GM19468 (cell line): ENCODE measurements around the gene RIMS3.
"Not testable (repeated sequence)": the region's sequence is repeated elsewhere in the genome, so short reads cannot be mapped to it uniquely, and the experiment has no call there.

Experiments used
- ATAC-seq: cut with Tn5 transposase; IDR thresholded peaks from one replicate; pipeline ENCODE4 v1.9.1; 2021; ENCODE audit warnings: mild to moderate bottlenecking, moderate library complexity, moderate number of reproducible peaks; ENCODE audit not compliant: unreplicated experiment; ENCODE audit errors: extremely low read depth

Gene RIMS3

GRCh38 chr1:40665335-40666171, at the start of gene RIMS3:
TSS of gene RIMS3 (minus strand) at chr1:40665682. CDS start at chr1:40641925, 23,757 bp downstream.
- ATAC-seq: no peak

- ATAC-seq: no peak
Measured at GRCh38 chr1:40712997-40713396, 47.5 kb upstream of the RIMS3 start.

- no peak for ATAC-seq
Measured at GRCh38 chr1:40712405-40712944, 47.0 kb upstream of the RIMS3 start.

DNA sequence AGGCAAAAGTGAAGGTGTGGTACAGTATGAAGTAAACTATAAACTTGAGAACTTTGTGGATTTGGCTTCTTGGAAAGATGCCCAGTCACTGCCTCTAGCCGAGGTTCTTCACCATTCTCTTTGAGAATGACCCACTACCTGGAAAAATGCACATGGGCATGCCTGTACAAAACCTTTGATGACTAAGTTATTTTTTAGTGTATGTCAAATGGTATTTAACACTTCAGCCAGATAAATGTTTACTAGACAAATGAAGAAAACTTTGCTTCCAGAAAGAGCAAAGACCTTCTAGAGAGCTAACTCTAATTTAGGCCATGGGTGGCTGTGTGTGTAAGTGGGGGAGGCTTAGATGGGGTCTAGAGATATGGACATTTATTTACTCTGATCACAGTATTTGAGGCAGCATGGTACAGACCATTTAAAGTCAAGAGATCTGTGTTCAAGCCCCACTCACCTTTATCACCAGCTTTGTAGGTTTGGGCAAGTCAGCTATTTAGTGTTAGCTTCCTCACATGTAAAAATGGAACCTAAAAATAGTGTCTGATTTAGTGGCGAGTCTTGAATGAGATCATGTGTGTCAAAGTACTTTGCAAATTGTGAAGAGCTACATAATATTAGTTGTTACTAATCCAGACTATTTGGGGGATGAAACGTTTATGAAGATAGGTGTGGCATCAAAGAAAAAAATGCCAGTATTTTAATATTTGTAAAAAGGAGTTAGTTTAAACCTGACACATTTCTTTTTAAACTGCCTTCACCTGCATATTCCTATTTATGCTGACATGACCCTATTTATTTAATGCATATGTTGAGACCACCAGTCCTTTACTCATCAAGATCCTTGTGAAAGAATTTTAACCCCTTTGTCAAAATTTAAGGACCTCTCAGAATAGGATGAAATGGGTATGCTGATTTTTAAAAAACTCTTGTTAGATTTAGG, 46.3 kb upstream of the RIMS3 start:
- no peak for ATAC-seq

DNA sequence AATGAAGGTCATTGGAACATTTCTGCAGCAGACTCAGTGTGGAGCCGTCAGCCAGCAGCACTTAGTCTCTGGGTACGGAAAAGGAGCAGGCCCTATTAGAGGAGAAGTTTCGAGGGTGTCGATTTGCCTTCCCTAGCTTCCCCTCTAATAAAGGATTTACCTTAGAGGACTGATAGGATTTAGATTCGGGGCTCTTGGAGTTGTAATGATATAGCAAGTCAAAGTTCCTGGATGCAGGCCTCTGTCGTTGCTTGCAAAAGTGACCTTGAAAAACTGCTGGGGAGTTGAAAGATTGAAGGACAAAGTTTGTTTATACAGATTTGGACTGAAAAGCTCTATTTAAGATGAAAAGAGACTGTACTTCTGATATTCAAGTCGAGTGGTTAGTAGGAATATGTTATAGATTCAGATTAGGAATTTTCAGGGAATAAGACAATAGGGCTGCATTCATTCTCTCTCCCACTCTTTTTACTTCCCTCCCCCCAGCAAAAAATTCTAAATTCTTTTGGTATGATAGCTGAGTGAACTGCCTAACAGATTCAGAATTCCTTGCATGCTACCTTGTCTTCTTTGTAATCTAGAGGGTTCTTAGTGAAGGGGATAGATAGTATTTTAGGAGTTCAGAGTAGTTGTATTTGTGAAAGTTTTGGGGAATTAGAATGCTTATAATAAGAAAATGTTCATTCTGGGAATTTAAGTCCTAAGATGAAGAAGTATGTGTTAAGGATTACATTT, 45.3 kb upstream of the RIMS3 start:
- no peak for ATAC-seq

DNA sequence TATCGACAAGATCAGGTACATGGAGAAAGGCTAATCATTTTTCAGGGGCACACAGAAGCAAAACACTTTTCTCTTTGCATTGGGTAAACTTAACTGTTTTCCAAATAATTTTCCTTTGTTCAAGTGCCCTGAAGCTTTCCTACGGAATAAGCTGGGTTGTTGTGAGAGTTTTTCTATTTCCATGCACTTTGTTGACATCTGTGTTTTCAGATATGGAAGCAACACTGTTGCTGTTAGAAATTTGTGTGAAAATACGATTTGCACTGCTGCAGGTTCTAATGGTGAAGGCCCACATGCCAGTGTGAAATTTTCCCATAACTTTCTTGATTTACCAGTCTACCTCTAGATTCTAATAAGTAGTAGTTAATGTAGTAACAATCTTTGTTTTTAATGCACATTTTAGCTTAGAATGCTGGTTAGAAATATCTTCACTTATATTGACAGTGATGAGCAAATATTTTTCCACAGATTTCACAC, 44.4 kb upstream of the RIMS3 start:
- no peak for ATAC-seq

DNA sequence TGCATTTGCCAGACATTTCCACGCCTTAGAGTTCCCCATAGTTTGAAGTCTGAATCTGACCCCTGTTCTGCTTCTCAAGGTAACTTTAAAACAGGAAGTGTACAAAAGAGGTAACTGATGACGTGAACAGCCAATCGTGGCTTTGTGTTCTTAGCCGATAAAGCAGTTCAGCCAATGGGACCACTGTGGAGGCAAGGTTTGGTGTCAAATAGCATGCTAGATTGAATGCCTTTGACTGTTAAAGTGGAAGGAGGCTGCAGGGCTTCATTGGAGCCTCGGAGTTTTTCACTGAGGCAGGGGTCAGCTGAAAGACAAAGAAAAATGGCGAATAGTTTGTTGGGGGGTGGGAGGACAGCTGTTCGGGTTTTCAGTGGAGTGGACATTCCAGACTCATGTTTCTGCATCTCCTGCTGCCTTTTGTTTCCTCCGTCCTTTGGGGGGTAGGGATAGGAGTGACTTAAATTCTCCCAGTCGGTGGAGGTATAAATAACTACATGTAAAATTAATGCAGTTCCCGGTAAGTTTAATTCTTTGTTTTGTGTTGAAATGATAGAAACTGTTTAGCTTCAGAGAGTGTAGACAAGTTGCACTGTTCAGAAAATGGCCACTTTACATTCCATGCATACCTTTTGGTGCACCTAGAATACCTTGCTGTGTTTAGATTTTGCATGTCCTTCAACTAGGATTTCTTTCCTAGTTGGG, 43.8 kb upstream of the RIMS3 start:
- peak; percentile 80 for ATAC-seq

DNA sequence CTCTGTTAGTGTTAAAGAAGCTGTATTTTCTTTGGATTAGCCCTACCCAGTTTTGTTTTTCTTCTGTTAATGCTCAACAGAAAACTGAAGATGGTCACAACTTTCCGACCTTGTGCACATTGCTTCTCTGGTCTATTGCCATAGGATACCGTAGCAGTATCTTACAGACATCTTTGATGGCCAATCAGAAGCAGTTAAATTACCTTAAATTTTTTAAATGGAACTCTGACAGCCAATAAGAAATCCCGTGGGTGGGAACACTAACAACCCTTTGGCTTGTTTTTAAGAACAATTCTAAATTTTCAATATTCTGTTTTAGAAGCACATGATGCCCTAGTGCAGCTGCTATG, 43.2 kb upstream of the RIMS3 start:
- ATAC-seq: peak; percentile 24

GRCh38 chr1:40706626-40707025, 41.1 kb upstream of the RIMS3 start:
- no peak for ATAC-seq

DNA sequence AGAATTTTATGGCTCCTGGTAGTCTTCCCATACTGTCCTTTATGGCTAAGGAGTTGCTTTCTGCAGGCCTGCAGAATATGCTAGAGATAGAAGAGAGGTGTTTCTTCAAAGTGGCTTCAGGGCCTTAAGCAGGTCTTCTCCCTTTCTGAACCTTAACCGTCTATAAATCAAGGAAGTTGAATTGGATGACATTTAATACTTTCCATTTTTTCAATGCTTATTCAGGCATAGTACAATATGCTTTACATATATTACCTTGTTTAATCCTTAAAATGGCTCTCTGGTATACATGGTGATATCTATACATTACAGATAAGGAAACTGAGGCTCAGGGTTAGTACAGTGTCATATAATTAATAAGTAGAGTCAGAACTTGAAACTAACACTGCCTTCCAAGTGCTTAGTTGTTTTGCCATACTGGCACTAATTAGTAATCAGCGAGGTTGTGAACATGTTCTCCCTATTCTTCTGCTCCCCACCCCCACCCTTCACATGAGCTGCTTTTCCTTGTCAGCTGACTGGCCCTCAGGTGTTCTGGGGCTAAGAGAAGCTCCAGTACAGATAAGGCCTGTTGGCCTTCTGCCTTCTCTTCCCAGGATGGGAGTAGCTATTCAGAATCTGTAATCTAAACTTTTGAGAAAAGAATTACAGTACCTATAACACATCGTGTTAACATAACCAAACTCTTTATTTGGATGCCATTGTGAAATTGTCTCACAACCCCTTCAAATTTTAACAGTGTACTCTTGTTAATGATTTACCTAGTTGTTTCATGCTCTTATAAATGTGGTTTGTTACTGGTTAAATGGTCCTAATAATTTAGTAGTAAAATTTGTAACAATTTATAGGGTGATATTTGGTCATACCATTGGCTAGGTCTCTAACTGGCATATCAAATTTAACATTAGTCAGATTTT, 39.6 kb upstream of the RIMS3 start:
- no peak for ATAC-seq

DNA sequence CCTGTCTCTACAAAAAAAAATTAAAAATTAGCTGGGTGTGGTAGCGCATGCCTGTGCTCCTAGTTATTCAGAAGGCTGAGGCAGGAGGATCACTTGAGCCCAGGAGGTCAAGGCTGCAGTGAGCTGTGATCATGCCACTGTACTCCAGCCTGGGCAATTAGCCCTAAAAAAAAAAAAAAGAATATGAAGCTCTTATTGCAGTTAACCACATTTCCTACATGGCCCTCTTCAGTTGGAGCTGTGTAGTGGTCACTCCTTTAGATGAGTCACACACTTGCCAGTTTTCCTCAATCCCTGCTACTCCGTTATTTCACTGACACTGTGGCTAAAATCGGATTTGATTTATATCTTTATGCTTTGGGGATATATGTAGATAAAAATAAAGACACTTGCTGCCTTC, 37.8 kb upstream of the RIMS3 start:
- ATAC-seq: no peak

GRCh38 chr1:40702810-40703209, 37.3 kb upstream of the RIMS3 start:
- ATAC-seq: not testable (repeated sequence)

GRCh38 chr1:40701684-40702083, 36.2 kb upstream of the RIMS3 start:
- no peak for ATAC-seq

GRCh38 chr1:40699787-40700186, 34.3 kb upstream of the RIMS3 start:
- ATAC-seq: no peak

- ATAC-seq: no peak
Measured at GRCh38 chr1:40697436-40697835, 32.0 kb upstream of the RIMS3 start.

DNA sequence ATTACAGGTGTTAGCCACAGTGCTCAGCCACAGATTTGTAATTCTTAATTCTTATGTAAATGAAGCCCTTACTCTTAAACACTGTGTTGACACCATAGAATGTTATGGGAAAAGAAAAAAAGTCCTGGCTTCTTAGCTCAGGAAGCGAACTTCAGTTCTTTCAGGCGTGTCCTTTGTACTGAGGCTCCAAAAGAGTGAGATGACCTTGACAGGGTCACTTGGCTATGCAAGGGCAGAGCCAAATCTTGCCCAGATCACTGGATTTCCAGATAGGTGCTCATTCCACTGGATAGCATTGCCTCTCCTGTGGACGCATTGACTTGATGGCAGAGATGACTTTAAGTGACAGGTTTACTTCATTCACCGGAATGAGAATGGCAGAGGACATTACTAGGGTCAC, 30.8 kb upstream of the RIMS3 start:
- ATAC-seq: no peak

DNA sequence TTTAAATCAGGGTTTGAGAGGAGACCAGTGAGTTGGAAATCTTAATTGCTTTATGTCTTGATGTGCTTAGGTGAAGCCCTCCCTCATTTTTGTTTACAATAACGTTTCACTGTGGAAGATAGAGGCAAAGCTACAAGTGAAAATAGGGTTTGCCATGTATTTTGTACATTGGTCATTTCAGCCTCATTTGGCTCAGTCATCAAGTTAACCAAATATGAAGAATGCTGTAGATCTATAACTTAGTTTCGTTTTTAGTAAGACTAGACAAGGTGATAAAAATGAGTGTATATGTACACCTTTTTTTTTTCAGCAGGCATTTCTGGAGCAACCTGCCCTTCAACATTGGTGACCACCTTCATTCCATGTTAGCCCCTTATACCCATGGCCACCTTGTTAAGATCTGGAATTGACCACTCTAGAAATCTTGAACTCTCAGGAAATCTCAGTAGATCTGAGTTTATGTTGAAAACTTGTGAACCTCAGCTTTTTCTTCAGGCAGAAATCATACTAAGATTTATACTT, 28.9 kb upstream of the RIMS3 start:
- ATAC-seq: no peak

DNA sequence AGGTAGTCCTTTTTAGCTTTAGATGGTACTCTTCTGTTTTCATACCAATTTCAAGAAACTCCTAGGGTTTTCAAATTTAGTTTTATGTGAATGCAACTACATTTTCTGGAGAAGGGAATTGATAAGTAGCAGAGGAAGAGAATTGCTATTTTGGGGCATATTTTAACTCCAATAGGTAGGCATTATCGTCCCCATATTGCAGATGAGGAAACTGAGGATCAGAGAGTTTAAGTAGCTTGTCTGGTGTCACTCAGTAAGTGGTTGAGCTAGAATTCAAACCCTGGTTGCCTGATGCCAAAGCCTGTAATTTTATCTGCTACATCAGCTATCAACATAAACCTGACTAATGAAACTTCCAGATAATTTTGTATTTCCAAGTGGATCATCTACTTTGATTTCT, 27.9 kb upstream of the RIMS3 start:
- ATAC-seq: no peak
